Panc1 (cell line): Measurements from ENCODE around the gene DDX27. TPM values are rescaled to one million over a fixed set of nuclear protein-coding genes. Genes with fewer than 3 reads are reported as not detected.
A peak's percentile ranks its signal among the peaks of the same experiment; 100 is the strongest.

Experiments
- ATAC-seq: fragments of 200-7000 bp; cut with Tn5 transposase; 2 replicates; pipeline ENCODE4 v1.9.1; 2020; ENCODE audit warnings: mild to moderate bottlenecking, moderate library complexity
- Bru-seq: library from RNA; stranded (reverse); fragments of 400-500 nt; gene quantifications from one replicate; lab custom pipeline; 2021; lab: Mats Ljungman, UMichigan
- BruChase-seq, 2 experiments: library from RNA; stranded (reverse); fragments of 400-500 nt; gene quantifications; one replicate each; lab custom pipeline; 2021; lab: Mats Ljungman, UMichigan
- BruUV-seq: library from RNA; stranded (reverse); fragments of 400-500 nt; replicated peaks from 2 replicates; lab custom pipeline; 2021; lab: Mats Ljungman, UMichigan
- CTCF ChIA-PET: fragments of 300-600 bp; sonication (Branson Sonifier 250); formaldehyde crosslinking; loops from one replicate; lab custom pipeline; 2022; ENCODE audit warnings: antibody characterized with exemption; lab: Charles Lee
- POLR2A ChIA-PET: fragments of 300-600 bp; sonication (Branson Sonifier 250); formaldehyde crosslinking; loops from one replicate; lab custom pipeline; 2022; ENCODE audit warnings: antibody characterized with exemption; lab: Charles Lee
- DNase-seq: peaks from one replicate; pipeline ENCODE4 v3.0.0-alpha.2; 2010; ENCODE audit warnings: low read depth, low spot score
- H3K27ac ChIP-seq: 2 replicates; pipeline ENCODE4 v1.5.1; 2011; ENCODE audit warnings: mild to moderate bottlenecking, low read length, inconsistent platforms
- H3K27me3 ChIP-seq: fragments of 200-500 bp; sonication (Bioruptor generic); 2 replicates; pipeline ENCODE4 v1.6.0; 2014; ENCODE audit warnings: low read length, inconsistent platforms; ENCODE audit not compliant: control insufficient read depth, insufficient read depth
- H3K36me3 ChIP-seq: fragments of 200-500 bp; sonication (Bioruptor generic); 2 replicates; pipeline ENCODE4 v1.5.1; 2014; ENCODE audit warnings: inconsistent platforms, mild to moderate bottlenecking, low read length, moderate library complexity; ENCODE audit not compliant: control insufficient read depth, insufficient read depth
- H3K4me1 ChIP-seq: 2 replicates; pipeline ENCODE4 v1.5.1; 2011; ENCODE audit warnings: inconsistent platforms, mild to moderate bottlenecking, low read length, moderate library complexity; ENCODE audit not compliant: control insufficient read depth, insufficient read depth
- H3K4me3 ChIP-seq, 2 experiments: 2 replicates each; pipeline ENCODE4 v1.5.1; 2011 to 2012; ENCODE audit warnings: low read depth in 2 of 2, low read length in 2 of 2, mild to moderate bottlenecking in 2 of 2, inconsistent platforms in 1 of 2, moderate library complexity in 1 of 2
- H3K9me3 ChIP-seq: fragments of 200-500 bp; sonication (Bioruptor generic); 2 replicates; pipeline ENCODE4 v1.5.1; 2014; ENCODE audit warnings: low read depth, mild to moderate bottlenecking, inconsistent platforms, low read length, moderate library complexity; ENCODE audit not compliant: control insufficient read depth, insufficient read depth
- CTCF ChIP-seq: fragments of 450-650 bp; IDR thresholded peaks from 2 replicates; pipeline ENCODE4 v1.5.1; 2017; ENCODE audit warnings: mild to moderate bottlenecking
- POLR2AphosphoS5 ChIP-seq: IDR thresholded peaks from 2 replicates; pipeline ENCODE4 v1.6.1; 2012; ENCODE audit warnings: mild to moderate bottlenecking, low read depth, low read length, moderate library complexity
- REST ChIP-seq, 2 experiments: IDR thresholded peaks; 2 replicates each; pipeline ENCODE4 v1.6.1; 2011 to 2012; ENCODE audit warnings: low read depth in 2 of 2, control low read depth in 1 of 2, low read length in 1 of 2, mild to moderate bottlenecking in 1 of 2, moderate library complexity in 1 of 2; ENCODE audit not compliant: insufficient read depth in 1 of 2
- SIN3A ChIP-seq: IDR thresholded peaks from 2 replicates; pipeline ENCODE4 v1.6.1; 2012; ENCODE audit warnings: low read depth, mild to moderate bottlenecking, low read length, moderate library complexity, borderline replicate concordance; ENCODE audit not compliant: insufficient read depth
- TCF7L2 ChIP-seq: IDR thresholded peaks from 2 replicates; pipeline ENCODE4 v1.6.1; 2011; ENCODE audit warnings: mild to moderate bottlenecking, low read depth, low read length, inconsistent platforms
- in situ Hi-C: cut with HindIII; loops from 2 replicates; pipeline ENCODE4 v1.10.0; 2016; ENCODE audit warnings: low sequenced_read_pairs, low pct_unique_long_range_greater_than_20kb
- intact Hi-C: fragments of 100-400 bp; cut with micrococcal nuclease; formaldehyde crosslinking; loops from one replicate; pipeline ENCODE4 v1.10.0; 2022; ENCODE audit not compliant: unreplicated experiment
- long read RNA-seq: library from polyadenylated mRNA; unstranded; transcript quantifications from one replicate; pipeline ENCODE4 v2.0.0, GENCODE V29; 2021; ENCODE audit not compliant: unreplicated experiment
- polyA plus RNA-seq: library from polyadenylated mRNA; unstranded; fragments of >200 nt; gene quantifications from one replicate; pipeline ENCODE4 v1.2.1, GENCODE V29; 2012; ENCODE audit warnings: missing spikeins; ENCODE audit not compliant: insufficient read length
- total RNA-seq: library from RNA; stranded (reverse); gene quantifications from one replicate; pipeline ENCODE4 v1.2.1, GENCODE V29; 2021; ENCODE audit not compliant: unreplicated experiment

DDX27 gene
- total RNA-seq, result 63.4 TPM
- polyA plus RNA-seq, result 79.2 TPM
- Bru-seq, nascent RNA, result percentile 85 among the genes with signal in this experiment
- BruChase-seq, experiment 1, labeled RNA remaining after a 2-hour chase, result percentile 88 among the genes with signal in this experiment
- percentile 92 among the genes with signal in this experiment for BruChase-seq, experiment 2, labeled RNA remaining after a 6-hour chase
- long read RNA-seq, full-length matches to known transcripts, result 111 of 266 reads
- long read RNA-seq, partial matches to known transcripts, result 121 of 266 reads
- long read RNA-seq, other reads (novel, unspliced or antisense), result 34 of 266 reads

- ChIA-PET POLR2A (interaction anchor here (0.6 kb wide), 3 partner anchors 30 to 504 kb away, joined by 3 to 6 read pairs (median 5); no protein-coding TSS in a partner anchor), CTCF (interaction anchor here (0.5 to 1.2 kb wide), 4 partner anchors 18 to 134 kb away, joined by 3 to 5 read pairs (median 4); no protein-coding TSS in a partner anchor)
- no peaks in the 10 kb centered on the region for H3K9me3 ChIP-seq
- peaks cover 7% of the 10 kb centered on the region; the same call in 1 of the 2 replicates for H3K36me3 ChIP-seq
- TSS peak; percentile 92 for BruUV-seq
- TF ChIP-seq REST (IDR thresholded peaks at IDR 0.05; ENCODE audit: insufficient read depth in 1 of 2, low read depth in 2 of 2, low read length in 1 of 2) (0 out of 4 replicates have a peak, but pooled peaks of 1 of the 2 experiments have one; percentile 51), POLR2AphosphoS5 (peak; percentile 85), SIN3A (peak; percentile 91; the same call in 1 of the 2 replicates), TCF7L2 (0 out of 2 replicates have a peak, but pooled peaks have one; percentile 16), CTCF (no peak)
- H3K4me1 ChIP-seq, result peaks cover 10% of the 10 kb centered on the region; the same call in 1 of the 2 replicates
- intact Hi-C loops (loop anchor here (5.0 kb wide), 1 partner anchor 87 kb away; no protein-coding TSS in a partner anchor), in situ Hi-C loops (no loop called here)
- DNase-seq (peak; percentile 99), ATAC-seq (peak; percentile 97)
- peak within 1 kb of the TSS; percentile 99 for H3K27ac ChIP-seq
- H3K27me3 ChIP-seq, result no peaks in the 10 kb centered on the region
- H3K4me3 ChIP-seq, result peak within 1 kb of the TSS; percentile 96 to 99
Observed at GRCh38 chr20:49219091-49219923, at the start of gene DDX27. Gene DDX27, plus strand, starts transcription at chr20:49219416. Its CDS starts 33 bp downstream, at chr20:49219449.

GRCh38 chr20:49169547-49169946, 49.7 kb upstream of the DDX27 start:
- in situ Hi-C loops, result no loop called here
- BruUV-seq, result no TSS peak
- Histone ChIP-seq H3K4me3 (no peak overlapping the region), H3K4me1 (no peaks in the 10 kb centered on the region), H3K27me3 (no peaks in the 10 kb centered on the region), H3K36me3 (0 out of 2 replicates have a peak, but pooled peaks cover 4% of the 10 kb centered on the region), H3K27ac (no peak overlapping the region), H3K9me3 (no peaks in the 10 kb centered on the region)
- TF ChIP-seq REST (IDR thresholded peaks at IDR 0.05; ENCODE audit: insufficient read depth in 1 of 2, low read depth in 2 of 2, low read length in 1 of 2), result no peak
- no peak for TF ChIP-seq SIN3A
- no peak for TF ChIP-seq TCF7L2
- no peak for TF ChIP-seq CTCF
- TF ChIP-seq POLR2AphosphoS5, result no peak
- POLR2A ChIA-PET, result no interaction called here
- DNase-seq, result no peak
- CTCF ChIA-PET, result no interaction called here
- no peak for ATAC-seq
- intact Hi-C loops, result no loop called here
